GM08714 (cell line): ENCODE data around the gene CCDC77.
"Not testable (repeated sequence)": the region's sequence is repeated elsewhere in the genome, so short reads cannot be mapped to it uniquely, and the experiment has no call there.

ENCODE experiments used
- H3K4me3 ChIP-seq: fragments of 200-500 bp; sonication (Bioruptor generic); 2 replicates; pipeline ENCODE4 v1.5.1; 2014; ENCODE audit warnings: mild to moderate bottlenecking, low read length, inconsistent platforms
- ZNF274 ChIP-seq: IDR thresholded peaks from 2 replicates; pipeline ENCODE4 v1.6.1; 2012; ENCODE audit warnings: mild to moderate bottlenecking, low read depth, low read length

The CCDC77 gene

GRCh38 chr12:422526-422925 lies 21.1 kb downstream of the CCDC77 start:
- no peak overlapping the region for H3K4me3 ChIP-seq
- no peak for TF ChIP-seq ZNF274

DNA sequence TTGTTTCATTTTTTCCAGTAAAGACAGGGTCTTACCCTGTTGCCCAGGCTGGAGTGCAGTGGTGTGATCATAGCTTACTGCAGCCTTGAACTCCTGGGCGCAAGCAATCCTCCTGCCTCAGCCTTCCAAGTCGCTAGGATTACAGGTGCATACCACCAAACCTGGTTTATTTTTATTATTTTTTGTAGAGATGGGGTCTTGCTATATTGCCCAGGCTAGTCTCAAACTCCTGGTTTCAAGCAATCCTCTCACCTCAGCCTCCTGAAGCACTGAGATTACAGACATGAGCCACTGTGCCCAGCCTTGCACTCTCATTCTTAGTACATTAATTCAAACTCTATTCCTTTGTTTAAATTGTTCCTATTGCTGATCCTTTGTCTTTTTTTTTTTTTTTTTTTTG lies 34.3 kb downstream of the CCDC77 start:
- not testable (repeated sequence) for H3K4me3 ChIP-seq

- no peak for TF ChIP-seq ZNF274
- no peak overlapping the region for H3K4me3 ChIP-seq
Measured at GRCh38 chr12:442235-442884, 40.9 kb downstream of the CCDC77 start.

DNA sequence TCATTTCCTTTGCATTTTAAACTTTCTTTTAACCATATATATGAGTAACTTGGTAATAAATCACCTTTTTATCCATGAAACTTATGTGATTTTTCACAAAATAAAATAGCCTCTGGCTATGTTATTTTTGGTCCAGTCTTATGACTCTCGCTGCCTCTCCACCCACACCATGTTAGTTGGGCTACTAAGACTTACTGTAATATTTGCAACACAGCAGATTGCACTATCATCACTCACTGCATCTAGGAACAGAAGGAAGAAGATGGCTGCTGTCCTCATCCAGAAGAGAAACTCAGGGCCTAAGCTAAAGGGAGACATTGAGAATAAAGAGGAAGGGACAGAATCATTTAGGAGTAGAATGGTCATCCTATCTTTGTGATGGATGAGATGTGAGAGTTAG lies 45.7 kb downstream of the CCDC77 start:
- TF ChIP-seq ZNF274, result no peak
- no peak overlapping the region for H3K4me3 ChIP-seq

- no peak overlapping the region for H3K4me3 ChIP-seq
- no peak for TF ChIP-seq ZNF274
Measured at GRCh38 chr12:449203-449602, 47.8 kb downstream of the CCDC77 start.

GRCh38 chr12:450438-450837 lies 49.0 kb downstream of the CCDC77 start:
- H3K4me3 ChIP-seq, result no peak overlapping the region
- TF ChIP-seq ZNF274, result no peak

- no peak for TF ChIP-seq ZNF274
- no peak overlapping the region for H3K4me3 ChIP-seq
Measured at GRCh38 chr12:452667-453210, 51.3 kb downstream of the CCDC77 start.

- H3K4me3 ChIP-seq, result no peak overlapping the region
- no peak for TF ChIP-seq ZNF274
Measured at GRCh38 chr12:454833-455232, 53.4 kb downstream of the CCDC77 start.

DNA sequence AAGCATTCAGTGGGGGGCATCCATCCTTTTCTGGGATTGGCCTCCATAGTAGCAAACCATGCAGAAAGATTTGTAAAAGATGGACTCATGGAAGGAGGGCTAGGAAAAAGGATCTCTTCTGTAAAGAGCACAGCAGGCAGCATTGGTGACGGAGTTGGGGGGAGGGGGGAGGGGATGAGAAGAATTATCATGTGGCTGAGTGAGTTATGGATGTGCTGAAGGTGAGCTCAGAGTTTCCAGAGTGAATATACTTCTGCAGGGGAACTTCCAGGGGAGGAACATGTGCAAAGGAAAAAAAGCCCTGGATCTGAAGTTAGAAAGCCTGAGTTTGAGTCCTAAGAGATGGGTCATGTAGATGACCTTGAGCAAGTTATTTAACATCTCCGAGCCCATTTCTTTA lies 54.4 kb downstream of the CCDC77 start:
- no peak for TF ChIP-seq ZNF274
- H3K4me3 ChIP-seq, result no peak overlapping the region

DNA sequence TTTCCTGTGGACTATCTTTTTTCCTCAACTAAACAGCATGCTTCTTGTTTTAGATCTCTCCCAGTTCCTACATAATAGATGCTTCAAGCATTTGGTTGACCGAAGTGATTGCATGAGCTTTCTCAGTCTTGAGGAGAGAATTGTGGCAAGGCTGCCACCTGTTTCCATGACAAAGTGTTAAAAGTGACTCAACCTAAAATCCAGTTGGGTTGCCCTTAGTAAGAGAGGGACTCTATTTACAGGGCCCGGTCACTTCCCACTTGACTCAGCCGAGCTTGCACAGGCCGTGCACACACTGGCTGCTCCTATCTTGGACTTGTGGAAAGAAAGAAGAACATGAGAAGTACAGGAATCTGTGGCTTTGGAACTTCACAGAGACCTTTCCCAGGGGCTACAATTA lies 56.2 kb downstream of the CCDC77 start:
- no peak for TF ChIP-seq ZNF274
- no peak overlapping the region for H3K4me3 ChIP-seq

DNA sequence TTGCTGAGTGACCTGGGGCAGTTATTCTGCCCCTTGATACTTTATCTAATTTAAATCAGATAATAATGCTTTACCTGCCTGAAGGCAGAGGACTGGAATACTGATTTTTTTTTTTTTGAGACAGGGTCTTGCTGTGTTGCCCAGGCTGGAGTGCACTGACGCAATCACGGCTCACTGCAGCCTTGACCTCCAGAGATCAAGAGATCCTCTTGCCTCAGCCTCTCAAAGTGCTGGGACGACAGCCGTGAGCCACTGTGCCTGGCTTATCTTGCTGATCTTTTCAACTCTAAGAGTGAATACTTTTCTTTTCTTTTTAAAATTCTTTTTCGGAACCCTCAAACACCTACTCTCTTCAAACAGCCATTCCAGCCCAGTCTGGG lies 57.6 kb downstream of the CCDC77 start:
- TF ChIP-seq ZNF274, result no peak
- no peak overlapping the region; the same call in 1 of the 2 replicates for H3K4me3 ChIP-seq

- peak within 1 kb of the TSS; percentile 48; the same call in 1 of the 2 replicates for H3K4me3 ChIP-seq
- TF ChIP-seq ZNF274, result no peak
Measured at GRCh38 chr12:459430-460258, 58.2 kb downstream of the CCDC77 start, which contains the start of gene B4GALNT3. Gene B4GALNT3 (plus strand): TSS chr12:459939. CDS start chr12:460377, 438 bp downstream.

GRCh38 chr12:460261-461230 lies 59.1 kb downstream of the CCDC77 start:
- peak overlapping the region; percentile 48; the same call in 1 of the 2 replicates for H3K4me3 ChIP-seq
- TF ChIP-seq ZNF274, result no peak

GRCh38 chr12:461425-461824 lies 60.0 kb downstream of the CCDC77 start:
- no peak overlapping the region for H3K4me3 ChIP-seq
- TF ChIP-seq ZNF274, result no peak
